ENCODE measurements around the gene PLA2G4E.

The PLA2G4E gene

GRCh38 chr15:41992803-41993190, 28.0 kb downstream of the PLA2G4E start:
- DNase-seq (ENCODE audit: low read depth in 2 of 2), result no peak

GRCh38 chr15:41992151-41992802, 28.6 kb downstream of the PLA2G4E start:
- DNase-seq (ENCODE audit: low read depth in 2 of 2), result no peak

GRCh38 chr15:41990691-41991090, 30.2 kb downstream of the PLA2G4E start:
- no peak for DNase-seq (ENCODE audit: low read depth in 2 of 2)

GRCh38 chr15:41990243-41990605, 30.6 kb downstream of the PLA2G4E start:
- no peak for DNase-seq (ENCODE audit: low read depth in 2 of 2)

GRCh38 chr15:41989573-41990242, 31.1 kb downstream of the PLA2G4E start:
- peak; percentile 80 to 93 for DNase-seq (ENCODE audit: low read depth in 2 of 2)

- no peak for DNase-seq (ENCODE audit: low read depth in 2 of 2)
Measured at GRCh38 chr15:41988896-41989572, 31.8 kb downstream of the PLA2G4E start.

- no peak for DNase-seq (ENCODE audit: low read depth in 2 of 2)
Measured at GRCh38 chr15:41987925-41988275, 32.9 kb downstream of the PLA2G4E start.

GRCh38 chr15:41987246-41987924, 33.5 kb downstream of the PLA2G4E start:
- DNase-seq (ENCODE audit: low read depth in 2 of 2), result no peak

- no peak for DNase-seq (ENCODE audit: low read depth in 2 of 2)
Measured at GRCh38 chr15:41985236-41986160, 35.3 kb downstream of the PLA2G4E start.

GRCh38 chr15:41984622-41985021, 36.2 kb downstream of the PLA2G4E start:
- DNase-seq (ENCODE audit: low read depth in 2 of 2), result no peak

GRCh38 chr15:41983621-41984571, 36.9 kb downstream of the PLA2G4E start:
- DNase-seq (ENCODE audit: low read depth in 2 of 2), result no peak

- no peak for DNase-seq (ENCODE audit: low read depth in 2 of 2)
Measured at GRCh38 chr15:41983221-41983620, 37.6 kb downstream of the PLA2G4E start.

GRCh38 chr15:41982133-41982930, 38.5 kb downstream of the PLA2G4E start:
- no peak for DNase-seq (ENCODE audit: low read depth in 2 of 2)

GRCh38 chr15:41981371-41982132, 39.3 kb downstream of the PLA2G4E start:
- no peak for DNase-seq (ENCODE audit: low read depth in 2 of 2)

- DNase-seq (ENCODE audit: low read depth in 2 of 2), result no peak
Measured at GRCh38 chr15:41980654-41981323, 40.1 kb downstream of the PLA2G4E start.

- DNase-seq (ENCODE audit: low read depth in 2 of 2), result no peak
Measured at GRCh38 chr15:41979493-41980266, 41.2 kb downstream of the PLA2G4E start.

- no peak for DNase-seq (ENCODE audit: low read depth in 2 of 2)
Measured at GRCh38 chr15:41978534-41978933, 42.3 kb downstream of the PLA2G4E start.

Measured in stimulated activated CD4-positive, alpha-beta T cell treated with anti-CD3 and anti-CD28 coated beads, Interleukin-4, amount 100 ng/mL, for 48 hours (primary cell).